ENCODE results near the gene CABYR. TPM values are rescaled to one million over a fixed set of nuclear protein-coding genes. Genes with fewer than 3 reads are reported as not detected.

CABYR gene
- total RNA-seq, 4 donors from 2014 or later = 1.7 to 6.7 (median 3.3) TPM

GRCh38 chr18:24208270-24209035 lies 69.6 kb downstream of the CABYR start:
- Histone ChIP-seq H3K4me1 (peaks cover 0 to 20% (median 4%) of the 10 kb centered on the region in 3 donors), H3K27ac (peak overlapping the region in 1 of 4 donors; percentile 6), H3K9me3 (no peaks in the 10 kb centered on the region), H3K36me3 (no peaks in the 10 kb centered on the region), H3K27me3 (no peaks in the 10 kb centered on the region), H3K4me3 (no peak overlapping the region)
- no peak for ATAC-seq
- 15 to 43% methylated on average over 2 of the region's 2 CpGs for WGBS, 2 donors (ENCODE audit: low coverage in 1 of 2)
- TF ChIP-seq EP300 (IDR thresholded peaks at IDR 0.05) (no peak), POLR2AphosphoS5 (IDR thresholded peaks at IDR 0.05) (no peak), POLR2A (IDR thresholded peaks at IDR 0.05) (no peak), CTCF (IDR thresholded peaks at IDR 0.05) (no peak)

GRCh38 chr18:24209558-24209957 lies 70.7 kb downstream of the CABYR start:
- Histone ChIP-seq H3K9me3 (no peaks in the 10 kb centered on the region), H3K4me3 (no peak overlapping the region), H3K36me3 (no peaks in the 10 kb centered on the region), H3K27me3 (no peaks in the 10 kb centered on the region), H3K4me1 (peaks cover 0 to 31% (median 8%) of the 10 kb centered on the region in 3 donors), H3K27ac (no peak overlapping the region)
- no peak for TF ChIP-seq EP300 (IDR thresholded peaks at IDR 0.05)
- TF ChIP-seq CTCF (IDR thresholded peaks at IDR 0.05) = no peak
- TF ChIP-seq POLR2A (IDR thresholded peaks at IDR 0.05) = no peak
- no peak for TF ChIP-seq POLR2AphosphoS5 (IDR thresholded peaks at IDR 0.05)
- 64 to 73% methylated on average over 6 of the region's 6 CpGs for WGBS, 2 donors (ENCODE audit: low coverage in 1 of 2)
- no peak for ATAC-seq

Small RNA genes lying within 50 kb of the gene (small RNA-seq; reads per million reads assigned to genes)
- 0 reads per million in 4 donors for gene RF00017
- gene RNA5SP452 = 1.3 to 6.3 (median 1.8) reads per million in 4 donors
- 0 reads per million in 4 donors for gene RNU5A-6P

Other genes with a start within 250 kb of the CABYR start
- gene TTC39C, start 124.3 kb upstream of the CABYR start, total RNA-seq = 10 to 100 TPM; 20.9 to 37.7 (median 33.6) TPM